ENCODE measurements around the gene CDC42EP4. TPM values are rescaled to one million over a fixed set of nuclear protein-coding genes. Genes with fewer than 3 reads are reported as not detected.

The CDC42EP4 gene
- total RNA-seq, 2 experiments from 2014 or later: not detected

DNA sequence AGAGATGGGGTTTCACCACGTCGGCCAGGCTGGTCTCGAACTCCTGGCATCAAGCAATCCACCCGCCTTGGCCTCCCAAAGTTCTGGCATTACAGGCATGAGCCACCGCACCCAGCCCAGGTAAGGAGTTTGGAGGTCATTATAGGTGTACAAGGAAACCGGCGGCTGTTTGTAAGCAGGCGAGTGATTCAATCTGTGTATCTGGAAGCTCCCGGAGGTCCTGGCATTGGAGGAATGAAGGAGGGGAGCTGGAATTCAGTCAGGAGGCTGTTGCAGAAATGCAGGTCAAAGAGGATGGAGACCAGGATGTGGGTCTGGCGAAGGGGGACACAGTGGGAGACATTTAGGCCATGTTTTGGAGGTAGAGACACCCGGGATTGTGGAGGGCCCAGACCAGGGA lies 18.8 kb downstream of the CDC42EP4 start:
- Histone ChIP-seq H3K9me3 (ENCODE audit: low read length) (no peaks in the 10 kb centered on the region), H3K4me3 (ENCODE audit: low read depth, low read length, poor library complexity, severe bottlenecking) (no peak overlapping the region), H3K27ac (ENCODE audit: low read depth, low read length, poor library complexity, severe bottlenecking) (no peak overlapping the region), H4K20me1 (ENCODE audit: insufficient read depth, low read length) (no peaks in the 10 kb centered on the region), H3K9me2 (ENCODE audit: insufficient read depth, low read length) (no peaks in the 10 kb centered on the region), H3K36me3 (ENCODE audit: insufficient read depth, low read length) (no peaks in the 10 kb centered on the region), H3K4me1 (ENCODE audit: insufficient read depth, low read length, poor library complexity, severe bottlenecking) (no peaks in the 10 kb centered on the region), H3K79me2 (ENCODE audit: insufficient read depth, low read depth, low read length) (no peaks in the 10 kb centered on the region), H2AFZ (ENCODE audit: low read length) (no peak overlapping the region), H3K4me2 (ENCODE audit: low read length) (no peak overlapping the region)
- no peak for DNase-seq (ENCODE audit: low spot score)
- POLR2A ChIA-PET: no interaction called here
- no TSS peak for BruUV-seq (replicated peaks)
- no peak for TF ChIP-seq EZH2phosphoT487 (IDR thresholded peaks at IDR 0.05; ENCODE audit: borderline replicate concordance, low read depth, low read length)
- TF ChIP-seq, protein P1, sequence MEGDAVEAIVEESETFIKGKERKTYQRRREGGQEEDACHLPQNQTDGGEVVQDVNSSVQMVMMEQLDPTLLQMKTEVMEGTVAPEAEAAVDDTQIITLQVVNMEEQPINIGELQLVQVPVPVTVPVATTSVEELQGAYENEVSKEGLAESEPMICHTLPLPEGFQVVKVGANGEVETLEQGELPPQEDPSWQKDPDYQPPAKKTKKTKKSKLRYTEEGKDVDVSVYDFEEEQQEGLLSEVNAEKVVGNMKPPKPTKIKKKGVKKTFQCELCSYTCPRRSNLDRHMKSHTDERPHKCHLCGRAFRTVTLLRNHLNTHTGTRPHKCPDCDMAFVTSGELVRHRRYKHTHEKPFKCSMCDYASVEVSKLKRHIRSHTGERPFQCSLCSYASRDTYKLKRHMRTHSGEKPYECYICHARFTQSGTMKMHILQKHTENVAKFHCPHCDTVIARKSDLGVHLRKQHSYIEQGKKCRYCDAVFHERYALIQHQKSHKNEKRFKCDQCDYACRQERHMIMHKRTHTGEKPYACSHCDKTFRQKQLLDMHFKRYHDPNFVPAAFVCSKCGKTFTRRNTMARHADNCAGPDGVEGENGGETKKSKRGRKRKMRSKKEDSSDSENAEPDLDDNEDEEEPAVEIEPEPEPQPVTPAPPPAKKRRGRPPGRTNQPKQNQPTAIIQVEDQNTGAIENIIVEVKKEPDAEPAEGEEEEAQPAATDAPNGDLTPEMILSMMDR (conservative IDR thresholded peaks at IDR 0.05; ENCODE audit: low read length): no peak
- intact Hi-C loops (cut with micrococcal nuclease; ENCODE audit: unreplicated experiment): no loop called here
- CTCF ChIA-PET (ENCODE audit: unreplicated experiment): no interaction called here

DNA sequence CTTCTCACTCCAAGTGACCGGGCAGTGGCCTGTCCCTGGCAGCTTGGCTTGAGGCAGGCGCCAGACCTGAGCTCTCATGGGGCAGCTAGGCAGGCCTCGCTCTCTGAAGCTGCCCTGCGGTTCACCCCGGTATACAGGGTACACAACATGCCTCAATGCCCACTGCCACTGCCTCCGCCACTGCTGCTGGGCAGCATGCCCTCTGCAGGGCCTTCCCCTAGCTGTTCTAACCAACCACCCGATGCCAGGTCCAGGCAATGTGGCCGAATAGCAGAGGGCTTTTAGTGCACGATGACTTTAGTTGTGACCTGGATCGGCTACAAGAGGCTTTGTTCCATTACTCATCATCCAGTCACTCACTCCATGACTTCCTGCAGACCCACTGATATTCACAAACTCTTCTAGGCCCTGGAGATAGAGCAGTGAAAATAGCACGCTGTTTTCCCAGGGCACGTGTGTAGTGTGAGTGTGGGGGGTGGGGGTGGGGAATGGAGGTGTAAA lies 19.7 kb downstream of the CDC42EP4 start:
- intact Hi-C loops (cut with micrococcal nuclease; ENCODE audit: unreplicated experiment): no loop called here
- DNase-seq (ENCODE audit: low spot score): no peak
- Histone ChIP-seq H3K36me3 (ENCODE audit: insufficient read depth, low read length) (no peaks in the 10 kb centered on the region), H2AFZ (ENCODE audit: low read length) (no peak overlapping the region), H3K9me2 (ENCODE audit: insufficient read depth, low read length) (no peaks in the 10 kb centered on the region), H3K4me1 (ENCODE audit: insufficient read depth, low read length, poor library complexity, severe bottlenecking) (no peaks in the 10 kb centered on the region), H3K27ac (ENCODE audit: low read depth, low read length, poor library complexity, severe bottlenecking) (no peak overlapping the region), H3K4me2 (ENCODE audit: low read length) (no peak overlapping the region), H3K79me2 (ENCODE audit: insufficient read depth, low read depth, low read length) (no peaks in the 10 kb centered on the region), H4K20me1 (ENCODE audit: insufficient read depth, low read length) (no peaks in the 10 kb centered on the region), H3K9me3 (ENCODE audit: low read length) (no peaks in the 10 kb centered on the region), H3K4me3 (ENCODE audit: low read depth, low read length, poor library complexity, severe bottlenecking) (no peak overlapping the region)
- ChIA-PET POLR2A (no interaction called here), CTCF (ENCODE audit: unreplicated experiment) (no interaction called here)
- TF ChIP-seq, protein P1 (conservative IDR thresholded peaks at IDR 0.05; ENCODE audit: low read length): no peak
- TF ChIP-seq EZH2phosphoT487 (IDR thresholded peaks at IDR 0.05; ENCODE audit: borderline replicate concordance, low read depth, low read length): no peak
- BruUV-seq (replicated peaks): no TSS peak

DNA sequence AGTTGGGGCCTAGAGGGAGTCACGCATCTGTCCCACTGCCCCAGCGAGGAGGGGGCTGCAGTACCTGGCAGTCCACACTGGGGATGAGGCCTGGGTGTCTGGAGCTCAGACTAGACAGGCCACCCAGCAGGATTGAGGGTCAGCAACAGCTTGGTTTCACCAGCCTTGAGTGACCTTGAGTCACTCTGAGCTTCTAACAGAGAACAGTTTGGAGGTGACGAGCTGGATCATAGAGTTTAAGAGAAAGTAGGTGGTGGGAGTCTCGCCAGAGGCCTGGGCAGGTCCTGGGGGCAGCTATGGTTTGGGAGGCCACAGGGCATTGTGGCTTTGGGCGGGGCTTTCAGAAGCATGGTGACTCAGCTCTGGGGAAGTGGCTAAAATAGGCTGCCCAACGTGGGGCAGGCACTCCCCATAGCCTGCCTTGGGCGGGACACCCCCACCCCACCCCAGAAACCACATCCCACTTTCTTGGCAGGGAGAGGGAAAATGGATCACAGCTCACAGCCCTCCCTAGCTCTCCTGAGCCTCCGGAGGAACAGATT lies 20.5 kb downstream of the CDC42EP4 start:
- Histone ChIP-seq H3K9me3 (ENCODE audit: low read length) (no peaks in the 10 kb centered on the region), H3K36me3 (ENCODE audit: insufficient read depth, low read length) (no peaks in the 10 kb centered on the region), H3K79me2 (ENCODE audit: insufficient read depth, low read depth, low read length) (no peaks in the 10 kb centered on the region), H3K4me3 (ENCODE audit: low read depth, low read length, poor library complexity, severe bottlenecking) (no peak overlapping the region), H3K27ac (ENCODE audit: low read depth, low read length, poor library complexity, severe bottlenecking) (no peak overlapping the region), H4K20me1 (ENCODE audit: insufficient read depth, low read length) (no peaks in the 10 kb centered on the region), H3K4me1 (ENCODE audit: insufficient read depth, low read length, poor library complexity, severe bottlenecking) (no peaks in the 10 kb centered on the region), H3K9me2 (ENCODE audit: insufficient read depth, low read length) (no peaks in the 10 kb centered on the region), H2AFZ (ENCODE audit: low read length) (no peak overlapping the region), H3K4me2 (ENCODE audit: low read length) (no peak overlapping the region)
- ChIA-PET POLR2A (no interaction called here), CTCF (ENCODE audit: unreplicated experiment) (no interaction called here)
- no TSS peak for BruUV-seq (replicated peaks)
- intact Hi-C loops (cut with micrococcal nuclease; ENCODE audit: unreplicated experiment): no loop called here
- TF ChIP-seq, protein P1 (conservative IDR thresholded peaks at IDR 0.05; ENCODE audit: low read length): no peak
- no peak for TF ChIP-seq EZH2phosphoT487 (IDR thresholded peaks at IDR 0.05; ENCODE audit: borderline replicate concordance, low read depth, low read length)
- no peak for DNase-seq (ENCODE audit: low spot score)
